ENCODE measurements around the gene MEF2D. TPM values are rescaled to one million over a fixed set of nuclear protein-coding genes. Genes with fewer than 3 reads are reported as not detected.
A peak's percentile ranks its signal among the peaks of the same experiment; 100 is the strongest.

The MEF2D gene
- total RNA-seq, 1 experiment from 2014 or later = 10.0 TPM

GRCh38 chr1:156422602-156423091 lies 77.9 kb downstream of the MEF2D start:
- DNase-seq = no peak
- no peaks in the 10 kb centered on the region for H3K4me1 ChIP-seq
- H3K36me3 ChIP-seq = no peaks in the 10 kb centered on the region
- no peaks in the 10 kb centered on the region for H3K9me3 ChIP-seq (replicated peaks)
- peaks cover 32% of the 10 kb centered on the region; the same call in 1 of the 2 replicates for H3K27me3 ChIP-seq
- no peak overlapping the region for H3K4me3 ChIP-seq
- no peak overlapping the region for H3K27ac ChIP-seq

DNA sequence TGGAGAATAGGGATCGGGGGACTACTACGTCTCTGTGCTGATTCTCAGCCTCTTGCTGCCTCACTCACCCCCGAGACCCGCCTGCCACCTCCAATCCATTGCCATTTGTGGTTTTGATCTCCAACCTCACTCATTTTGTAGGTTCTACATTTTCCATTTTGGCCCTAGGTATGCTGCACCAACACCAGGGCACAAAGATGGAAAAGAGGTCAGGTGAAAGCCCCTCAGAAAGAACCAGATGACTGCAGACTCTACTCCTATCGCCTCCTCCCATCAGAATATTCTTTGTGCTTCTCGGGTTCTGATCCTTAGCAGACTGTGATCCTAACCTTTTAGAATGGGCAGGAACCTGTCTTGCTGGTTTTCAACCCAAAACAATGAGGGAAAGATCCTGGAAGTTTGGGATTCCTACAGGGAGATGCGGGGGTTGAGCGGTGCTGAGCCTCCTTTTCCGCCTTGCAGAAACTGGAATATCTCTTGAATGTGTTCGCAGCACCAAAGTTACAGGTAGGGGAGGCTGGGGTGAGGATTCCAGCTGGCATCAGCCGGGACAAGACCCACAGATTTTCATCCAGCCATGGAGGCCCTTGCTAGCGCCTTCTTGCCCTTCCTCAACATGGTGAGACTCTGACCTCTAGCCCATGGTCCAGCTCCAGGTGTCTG lies 78.5 kb downstream of the MEF2D start:
- Histone ChIP-seq H3K27ac (no peak overlapping the region), H3K36me3 (no peaks in the 10 kb centered on the region), H3K27me3 (peaks cover 28% of the 10 kb centered on the region; the same call in 1 of the 2 replicates), H3K4me3 (no peak overlapping the region), H3K4me1 (no peaks in the 10 kb centered on the region), H3K9me3 (replicated peaks) (no peaks in the 10 kb centered on the region)
- DNase-seq = no peak

DNA sequence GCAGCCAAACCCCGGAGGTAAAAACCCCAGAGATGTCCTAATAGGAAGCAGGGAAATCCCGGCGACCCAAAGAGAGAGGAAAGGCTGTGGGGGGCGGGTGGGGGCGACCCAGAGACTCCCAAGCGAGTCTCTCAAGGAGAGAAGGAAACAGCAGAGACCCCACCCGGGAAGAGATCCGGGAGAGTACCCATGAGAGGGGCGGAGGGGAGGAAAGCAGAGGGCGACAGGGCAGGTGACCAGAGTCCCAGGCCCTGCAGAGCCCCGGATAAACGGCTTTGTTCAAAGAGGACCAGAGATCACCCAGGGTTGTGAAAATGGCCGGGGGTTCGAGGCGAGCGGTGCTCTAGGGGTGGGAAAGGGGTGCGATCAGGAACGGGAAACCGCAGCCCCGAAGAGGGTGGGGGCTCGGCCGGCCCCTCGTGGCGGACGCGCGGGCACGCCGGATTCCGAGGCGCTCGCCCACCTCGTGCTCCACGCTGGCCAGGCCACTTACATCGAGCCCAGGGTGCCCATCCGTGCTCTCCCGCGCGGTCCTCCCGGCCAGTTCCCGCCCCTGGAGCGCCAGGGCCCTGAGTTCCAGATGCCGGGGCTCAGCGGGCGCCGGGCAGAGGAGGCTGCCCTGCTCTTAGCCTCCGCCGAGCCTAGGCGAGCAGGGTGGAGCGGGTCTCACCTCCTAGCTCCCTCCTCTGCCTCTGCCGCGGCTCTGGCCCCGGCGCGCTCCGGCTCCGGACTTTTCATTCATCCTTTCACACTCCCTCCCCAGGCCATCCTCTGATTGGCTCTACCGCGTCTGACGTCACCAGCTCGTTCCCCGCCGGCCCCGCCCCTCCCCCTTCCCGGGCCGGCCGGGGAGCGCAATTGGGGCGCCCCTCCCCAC lies 79.3 kb downstream of the MEF2D start:
- Histone ChIP-seq H3K9me3 (replicated peaks) (no peaks in the 10 kb centered on the region), H3K27ac (no peak overlapping the region), H3K36me3 (no peaks in the 10 kb centered on the region), H3K27me3 (peaks cover 28% of the 10 kb centered on the region; the same call in 1 of the 2 replicates), H3K4me1 (no peaks in the 10 kb centered on the region), H3K4me3 (no peak overlapping the region)
- peak in 1 of 2 experiments; percentile 11 for DNase-seq

DNA sequence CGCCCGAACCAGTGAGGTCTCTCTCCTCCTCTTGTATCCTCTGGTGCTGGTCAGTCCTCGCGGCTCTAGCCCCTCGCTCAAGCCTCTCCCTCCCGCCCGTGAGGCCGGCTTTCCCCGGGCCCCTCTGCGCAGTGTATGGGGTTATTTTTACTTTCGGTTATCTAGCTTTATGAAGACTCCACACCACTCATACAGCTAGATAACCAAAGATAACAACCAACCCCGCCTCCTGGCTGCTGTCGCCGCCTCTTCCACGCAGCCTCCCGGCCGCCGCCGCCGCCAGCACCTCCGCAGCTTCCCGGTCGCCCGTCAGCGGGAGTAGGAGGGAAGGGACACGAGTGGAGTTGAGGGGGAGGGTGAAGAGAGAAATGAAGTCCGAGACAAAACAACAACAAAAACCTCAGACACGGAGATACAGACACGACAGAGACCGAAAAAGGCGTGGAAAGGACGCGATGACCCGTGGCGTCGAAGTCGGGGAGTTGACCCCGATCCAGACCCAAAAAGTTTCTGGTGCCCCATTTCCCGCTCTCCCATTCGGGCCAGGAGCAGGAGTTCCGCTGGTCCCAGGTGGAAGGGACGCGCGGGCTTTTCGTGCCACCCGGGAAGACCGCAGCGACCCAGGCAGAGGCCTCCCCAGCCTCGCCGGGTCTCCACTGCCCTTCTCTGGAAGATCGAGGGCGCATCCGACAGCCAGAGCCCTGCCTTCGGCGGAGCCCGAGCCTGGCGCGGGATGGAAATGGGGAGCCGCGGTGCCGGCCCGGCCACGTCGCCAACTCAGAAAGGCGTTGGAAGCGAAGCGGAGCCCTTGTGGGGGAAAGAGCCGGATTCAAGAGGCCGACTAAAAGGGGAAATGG lies 80.1 kb downstream of the MEF2D start:
- no peaks in the 10 kb centered on the region for H3K9me3 ChIP-seq (replicated peaks)
- no peak overlapping the region for H3K4me3 ChIP-seq
- H3K27me3 ChIP-seq = peaks cover 28% of the 10 kb centered on the region; the same call in 1 of the 2 replicates
- DNase-seq = no peak
- H3K4me1 ChIP-seq = no peaks in the 10 kb centered on the region
- no peak overlapping the region for H3K27ac ChIP-seq
- H3K36me3 ChIP-seq = no peaks in the 10 kb centered on the region

- no peak for DNase-seq
- H3K27ac ChIP-seq = no peak overlapping the region
- peaks cover 26% of the 10 kb centered on the region; the same call in 1 of the 2 replicates for H3K27me3 ChIP-seq
- no peaks in the 10 kb centered on the region for H3K36me3 ChIP-seq
- H3K4me1 ChIP-seq = no peaks in the 10 kb centered on the region
- H3K4me3 ChIP-seq = no peak overlapping the region
- no peaks in the 10 kb centered on the region for H3K9me3 ChIP-seq (replicated peaks)
Observed at GRCh38 chr1:156419854-156420204, 80.7 kb downstream of the MEF2D start.

GRCh38 chr1:156418416-156419070 lies 82.0 kb downstream of the MEF2D start:
- Histone ChIP-seq H3K4me1 (no peaks in the 10 kb centered on the region), H3K27ac (no peak overlapping the region), H3K9me3 (replicated peaks) (no peaks in the 10 kb centered on the region), H3K4me3 (no peak overlapping the region), H3K36me3 (no peaks in the 10 kb centered on the region), H3K27me3 (peaks cover 17% of the 10 kb centered on the region; the same call in 1 of the 2 replicates)
- no peak for DNase-seq

GRCh38 chr1:156417401-156418020 lies 83.1 kb downstream of the MEF2D start:
- no peaks in the 10 kb centered on the region for H3K9me3 ChIP-seq (replicated peaks)
- no peaks in the 10 kb centered on the region for H3K36me3 ChIP-seq
- no peaks in the 10 kb centered on the region for H3K4me1 ChIP-seq
- H3K27me3 ChIP-seq = peaks cover 13% of the 10 kb centered on the region; the same call in 1 of the 2 replicates
- no peak for DNase-seq
- no peak overlapping the region for H3K27ac ChIP-seq
- H3K4me3 ChIP-seq = no peak overlapping the region

DNA sequence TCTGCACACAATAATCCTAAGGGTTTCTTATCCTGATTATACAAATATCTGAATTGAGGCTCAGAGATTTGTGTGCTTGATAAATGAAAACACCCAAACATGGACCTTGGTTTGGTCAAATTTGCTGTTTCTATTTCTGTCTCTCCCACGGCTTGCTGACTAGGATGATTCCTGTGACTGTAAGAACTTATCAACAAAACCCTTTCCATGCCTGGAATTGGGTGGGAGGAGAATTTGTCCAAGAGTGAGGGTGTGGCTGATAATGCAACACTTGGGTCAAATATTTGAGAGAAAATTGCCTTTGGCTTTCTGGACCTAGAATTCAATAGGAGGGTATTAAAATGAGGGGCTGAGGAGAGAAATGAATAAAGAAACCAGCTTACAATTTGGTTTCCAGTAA lies 83.6 kb downstream of the MEF2D start:
- no peaks in the 10 kb centered on the region for H3K4me1 ChIP-seq
- H3K9me3 ChIP-seq (replicated peaks) = no peaks in the 10 kb centered on the region
- H3K27ac ChIP-seq = no peak overlapping the region
- H3K36me3 ChIP-seq = no peaks in the 10 kb centered on the region
- H3K4me3 ChIP-seq = no peak overlapping the region
- DNase-seq = no peak
- peaks cover 8% of the 10 kb centered on the region; the same call in 1 of the 2 replicates for H3K27me3 ChIP-seq

- 0 out of 2 replicates have a peak, but pooled peaks cover 5% of the 10 kb centered on the region for H3K27me3 ChIP-seq
- H3K27ac ChIP-seq = no peak overlapping the region
- no peak overlapping the region for H3K4me3 ChIP-seq
- no peaks in the 10 kb centered on the region for H3K36me3 ChIP-seq
- no peaks in the 10 kb centered on the region for H3K4me1 ChIP-seq
- peak; percentile 29 to 52 for DNase-seq
- no peaks in the 10 kb centered on the region for H3K9me3 ChIP-seq (replicated peaks)
Observed at GRCh38 chr1:156414461-156415064, 86.0 kb downstream of the MEF2D start.

Other genes starting within 250 kb of the MEF2D start
- 70.3 and 74.2 TPM in 2 replicates for gene SMG5, start 217.9 kb downstream of the MEF2D start, total RNA-seq (2014; rRNA removed; shearing (Covaris generic))
- gene TMEM79, start 216.4 kb downstream of the MEF2D start, total RNA-seq (2014; rRNA removed; shearing (Covaris generic)) = 2.6 and 2.7 TPM in 2 replicates
- 4.7 and 6.1 TPM in 2 replicates for gene GLMP, start 205.1 kb downstream of the MEF2D start, total RNA-seq (2014; rRNA removed; shearing (Covaris generic))
- gene VHLL, start 201.5 kb downstream of the MEF2D start, total RNA-seq (2014; rRNA removed; shearing (Covaris generic)) = 0.63 TPM in 1 of 2 replicates, not detected in the other
- gene CCT3, start 162.5 kb downstream of the MEF2D start, total RNA-seq (2014; rRNA removed; shearing (Covaris generic)) = 313 and 324 TPM in 2 replicates
- gene TSACC, start 162.2 kb downstream of the MEF2D start, total RNA-seq (2014; rRNA removed; shearing (Covaris generic)) = 0.36 TPM in 1 of 2 replicates, not detected in the other
- gene RHBG, start 131.6 kb downstream of the MEF2D start, total RNA-seq (2014; rRNA removed; shearing (Covaris generic)) = not detected in 2 replicates
- 16.8 and 21.3 TPM in 2 replicates for gene IQGAP3, start 71.8 kb upstream of the MEF2D start, total RNA-seq (2014; rRNA removed; shearing (Covaris generic))
- gene TTC24, start 78.9 kb upstream of the MEF2D start, total RNA-seq (2014; rRNA removed; shearing (Covaris generic)) = not detected in 2 replicates
- gene NAXE, start 91.0 kb upstream of the MEF2D start, total RNA-seq (2014; rRNA removed; shearing (Covaris generic)) = 29.7 and 30.1 TPM in 2 replicates
- 22.8 and 25.1 TPM in 2 replicates for gene GPATCH4, start 100.7 kb upstream of the MEF2D start, total RNA-seq (2014; rRNA removed; shearing (Covaris generic))
- gene HAPLN2, start 118.6 kb upstream of the MEF2D start, total RNA-seq (2014; rRNA removed; shearing (Covaris generic)) = 0.20 and 0.23 TPM in 2 replicates
- gene BCAN, start 141.3 kb upstream of the MEF2D start, total RNA-seq (2014; rRNA removed; shearing (Covaris generic)) = 0.05 TPM in 1 of 2 replicates, not detected in the other
- 356 and 359 TPM in 2 replicates for gene NES, start 176.6 kb upstream of the MEF2D start, total RNA-seq (2014; rRNA removed; shearing (Covaris generic))
- 0.43 and 0.85 TPM in 2 replicates for gene CRABP2, start 204.8 kb upstream of the MEF2D start, total RNA-seq (2014; rRNA removed; shearing (Covaris generic))
- gene METTL25B, start 227.7 kb upstream of the MEF2D start, total RNA-seq (2014; rRNA removed; shearing (Covaris generic)) = 8.6 and 9.9 TPM in 2 replicates
- 29.1 and 33.7 TPM in 2 replicates for gene ISG20L2, start 228.0 kb upstream of the MEF2D start, total RNA-seq (2014; rRNA removed; shearing (Covaris generic))
- 53.4 and 61.3 TPM in 2 replicates for gene MRPL24, start 240.3 kb upstream of the MEF2D start, total RNA-seq (2014; rRNA removed; shearing (Covaris generic))